Measurements from ENCODE around the gene DHPS.

DHPS gene

DNA sequence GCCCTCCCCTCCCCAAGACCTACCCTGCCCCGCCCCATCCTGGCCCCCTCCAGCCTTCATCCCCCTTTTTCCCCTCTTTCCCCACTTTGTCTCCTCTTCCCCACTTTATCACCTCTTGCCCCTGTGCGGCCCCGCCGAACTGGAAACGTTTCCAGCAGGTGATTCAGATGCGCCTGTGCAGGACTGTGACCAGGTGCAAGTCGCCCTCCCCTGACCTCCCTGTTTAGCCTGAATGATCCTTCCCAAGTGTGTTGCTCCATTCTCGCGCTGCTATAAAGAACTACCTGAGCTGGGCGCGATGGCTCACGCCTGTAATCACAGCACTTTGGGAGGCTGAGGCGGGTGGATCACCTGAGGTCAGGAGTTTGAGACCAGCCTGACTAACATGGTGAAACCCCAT, 45.0 kb downstream of the DHPS start:
- Histone ChIP-seq H3K4me1 (ENCODE audit: control insufficient read depth in 2 of 2, insufficient read depth in 2 of 2, low read length in 2 of 2) (peaks cover 2 to 3% of the 10 kb centered on the region in 2 donors), H3K27ac (ENCODE audit: low read depth in 2 of 2, low read length in 2 of 2) (no peak overlapping the region), H3K36me3 (ENCODE audit: control insufficient read depth in 2 of 2, insufficient read depth in 2 of 2, low read length in 2 of 2) (peaks cover 0 to 3% of the 10 kb centered on the region in 2 donors), H3K9me3 (ENCODE audit: control insufficient read depth in 2 of 2, low read length in 2 of 2) (no peaks in the 10 kb centered on the region), H3K27me3 (ENCODE audit: control insufficient read depth in 2 of 2, insufficient read depth in 2 of 2, low read length in 2 of 2) (no peaks in the 10 kb centered on the region), H3K4me3 (ENCODE audit: low read length in 2 of 2) (no peak overlapping the region), H3K9ac (ENCODE audit: low read depth in 1 of 2, low read length in 2 of 2) (no peak overlapping the region)

DNA sequence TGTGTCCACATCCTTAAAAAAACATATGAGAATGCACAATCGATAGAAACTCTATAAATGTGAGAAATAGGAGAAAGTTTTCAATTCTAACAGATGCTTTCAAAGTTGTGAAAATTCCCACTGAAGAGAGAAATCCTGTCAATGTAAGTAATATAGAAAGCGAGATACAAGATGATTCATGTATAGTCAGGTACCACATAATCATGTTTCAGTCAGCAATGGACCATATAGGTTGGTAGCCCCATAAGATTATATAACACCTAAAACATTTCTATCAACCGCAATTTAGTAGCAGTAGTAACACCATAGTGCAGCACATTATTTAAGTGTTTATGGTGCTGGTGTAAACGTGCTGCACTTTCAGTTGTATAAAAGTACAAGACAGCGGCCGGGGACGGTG, 52.5 kb downstream of the DHPS start:
- H3K36me3 ChIP-seq (ENCODE audit: control insufficient read depth in 2 of 2, insufficient read depth in 2 of 2, low read length in 2 of 2): peaks cover 37 to 59% of the 10 kb centered on the region in 2 donors
- H3K27me3 ChIP-seq (ENCODE audit: control insufficient read depth in 2 of 2, insufficient read depth in 2 of 2, low read length in 2 of 2): no peaks in the 10 kb centered on the region
- no peak overlapping the region for H3K4me3 ChIP-seq (ENCODE audit: low read length in 2 of 2)
- H3K4me1 ChIP-seq (ENCODE audit: control insufficient read depth in 2 of 2, insufficient read depth in 2 of 2, low read length in 2 of 2): no peaks in the 10 kb centered on the region
- no peak overlapping the region for H3K9ac ChIP-seq (ENCODE audit: low read depth in 1 of 2, low read length in 2 of 2)
- H3K9me3 ChIP-seq (ENCODE audit: control insufficient read depth in 2 of 2, low read length in 2 of 2): peaks cover 13 to 19% of the 10 kb centered on the region in 2 donors
- H3K27ac ChIP-seq (ENCODE audit: low read depth in 2 of 2, low read length in 2 of 2): no peak overlapping the region

- H3K27ac ChIP-seq (ENCODE audit: low read depth in 2 of 2, low read length in 2 of 2): no peak overlapping the region
- no peaks in the 10 kb centered on the region for H3K27me3 ChIP-seq (ENCODE audit: control insufficient read depth in 2 of 2, insufficient read depth in 2 of 2, low read length in 2 of 2)
- peaks cover 40 to 64% of the 10 kb centered on the region in 2 donors for H3K36me3 ChIP-seq (ENCODE audit: control insufficient read depth in 2 of 2, insufficient read depth in 2 of 2, low read length in 2 of 2)
- H3K4me3 ChIP-seq (ENCODE audit: low read length in 2 of 2): no peak overlapping the region
- no peaks in the 10 kb centered on the region for H3K4me1 ChIP-seq (ENCODE audit: control insufficient read depth in 2 of 2, insufficient read depth in 2 of 2, low read length in 2 of 2)
- peaks cover 13 to 19% of the 10 kb centered on the region in 2 donors for H3K9me3 ChIP-seq (ENCODE audit: control insufficient read depth in 2 of 2, low read length in 2 of 2)
- no peak overlapping the region for H3K9ac ChIP-seq (ENCODE audit: low read depth in 1 of 2, low read length in 2 of 2)
These were observed 53.3 kb downstream of the DHPS start for GRCh38 chr19:12628040-12629022.

- no peaks in the 10 kb centered on the region for H3K27me3 ChIP-seq (ENCODE audit: control insufficient read depth in 2 of 2, insufficient read depth in 2 of 2, low read length in 2 of 2)
These were observed 54.7 kb downstream of the DHPS start for GRCh38 chr19:12626958-12627357.

More at GRCh38 chr19:12626958-12627357, 54.7 kb downstream of the DHPS start:
- H3K9ac ChIP-seq (ENCODE audit: low read depth in 1 of 2, low read length in 2 of 2): no peak overlapping the region
- no peaks in the 10 kb centered on the region for H3K4me1 ChIP-seq (ENCODE audit: control insufficient read depth in 2 of 2, insufficient read depth in 2 of 2, low read length in 2 of 2)
- peaks cover 40 to 63% of the 10 kb centered on the region in 2 donors for H3K36me3 ChIP-seq (ENCODE audit: control insufficient read depth in 2 of 2, insufficient read depth in 2 of 2, low read length in 2 of 2)
- H3K9me3 ChIP-seq (ENCODE audit: control insufficient read depth in 2 of 2, low read length in 2 of 2): peaks cover 13 to 19% of the 10 kb centered on the region in 2 donors
- H3K27ac ChIP-seq (ENCODE audit: low read depth in 2 of 2, low read length in 2 of 2): no peak overlapping the region
- H3K4me3 ChIP-seq (ENCODE audit: low read length in 2 of 2): no peak overlapping the region
